GM18499 (cell line): Measurements from ENCODE around the gene HDAC9.
"Not testable (repeated sequence)": the region's sequence is repeated elsewhere in the genome, so short reads cannot be mapped to it uniquely, and the experiment has no call there.

Experiments used
- ATAC-seq: cut with Tn5 transposase; IDR thresholded peaks from one replicate; pipeline ENCODE4 v1.9.1; 2021; ENCODE audit warnings: moderate number of reproducible peaks; ENCODE audit not compliant: insufficient read depth, unreplicated experiment

Gene HDAC9

DNA sequence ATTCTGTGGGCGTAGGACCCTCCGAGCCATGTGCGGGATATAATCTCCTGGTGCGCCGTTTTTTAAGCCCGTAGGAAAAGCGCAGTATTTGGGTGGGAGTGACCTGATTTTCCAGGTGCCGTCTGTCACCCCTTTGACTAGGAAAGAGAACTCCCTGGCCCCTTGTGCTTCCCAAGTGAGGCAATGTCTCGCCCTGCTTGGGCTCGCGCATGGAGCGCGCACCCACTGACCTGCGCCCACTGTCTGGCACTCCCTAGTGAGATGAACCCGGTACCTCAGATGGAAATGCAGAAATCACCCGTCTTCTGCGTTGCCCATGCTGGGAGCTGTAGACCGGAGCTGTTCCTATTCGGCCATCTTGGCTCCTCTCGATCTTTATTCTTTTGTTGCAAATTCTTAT is 495.2 kb downstream of the HDAC9 start:
- not testable (repeated sequence) for ATAC-seq

GRCh38 chr7:18993933-18994668 is 498.6 kb downstream of the HDAC9 start:
- ATAC-seq, result no peak

GRCh38 chr7:18995270-18995671 is 499.7 kb downstream of the HDAC9 start:
- ATAC-seq, result no peak

DNA sequence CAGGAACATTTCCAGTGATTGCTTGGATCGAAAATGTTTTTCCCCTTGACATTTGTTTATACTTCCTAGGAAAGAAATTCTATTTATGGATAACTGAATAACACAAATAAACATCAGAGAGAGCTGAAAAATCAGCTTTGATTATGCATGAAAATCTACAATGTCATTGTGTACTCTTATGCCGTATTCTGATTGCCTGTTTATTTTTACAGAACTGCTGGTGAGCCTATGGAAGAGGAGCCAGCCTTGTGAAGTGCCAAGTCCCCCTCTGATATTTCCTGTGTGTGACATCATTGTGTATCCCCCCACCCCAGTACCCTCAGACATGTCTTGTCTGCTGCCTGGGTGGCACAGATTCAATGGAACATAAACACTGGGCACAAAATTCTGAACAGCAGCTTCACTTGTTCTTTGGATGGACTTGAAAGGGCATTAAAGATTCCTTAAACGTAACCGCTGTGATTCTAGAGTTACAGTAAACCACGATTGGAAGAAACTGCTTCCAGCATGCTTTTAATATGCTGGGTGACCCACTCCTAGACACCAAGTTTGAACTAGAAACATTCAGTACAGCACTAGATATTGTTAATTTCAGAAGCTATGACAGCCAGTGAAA is 500.4 kb downstream of the HDAC9 start:
- ATAC-seq, result no peak

- no peak for ATAC-seq
Observed at GRCh38 chr7:18996583-18996982, 501.0 kb downstream of the HDAC9 start.

DNA sequence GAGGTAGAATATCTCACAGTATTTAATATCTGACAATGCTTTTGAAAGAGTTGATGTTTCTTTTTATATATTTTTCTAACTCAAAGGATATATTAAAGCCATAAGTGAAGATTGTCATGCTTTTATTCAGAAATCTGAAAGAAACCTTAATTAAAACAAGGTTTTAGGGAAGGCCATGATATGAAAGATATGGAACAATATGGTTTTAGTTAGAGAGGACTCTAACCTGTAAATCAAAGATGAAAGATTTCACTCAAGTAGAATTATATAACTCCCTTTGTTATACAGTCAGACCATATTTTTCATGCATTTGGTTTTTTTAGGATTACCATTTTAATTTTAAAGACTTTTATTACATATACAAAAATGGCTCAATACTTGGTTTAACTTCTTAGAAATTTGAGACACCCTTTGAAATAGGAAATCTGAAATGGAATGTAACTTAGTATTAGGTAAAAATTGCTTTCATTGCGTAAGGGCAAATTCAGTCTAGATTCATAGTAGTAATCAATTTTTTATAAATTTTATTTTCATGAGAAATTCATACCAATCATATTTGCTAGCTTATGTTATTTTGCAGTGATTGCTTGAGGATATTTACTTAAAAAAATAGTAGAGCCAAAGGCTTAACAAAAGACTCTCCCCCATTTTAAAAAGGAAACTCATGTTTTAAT is 502.1 kb downstream of the HDAC9 start:
- no peak for ATAC-seq

- no peak for ATAC-seq
Observed at GRCh38 chr7:19000410-19000809, 504.9 kb downstream of the HDAC9 start.

GRCh38 chr7:19001854-19002253 is 506.3 kb downstream of the HDAC9 start:
- no peak for ATAC-seq

GRCh38 chr7:19009241-19009935 is 513.8 kb downstream of the HDAC9 start:
- ATAC-seq, result no peak

DNA sequence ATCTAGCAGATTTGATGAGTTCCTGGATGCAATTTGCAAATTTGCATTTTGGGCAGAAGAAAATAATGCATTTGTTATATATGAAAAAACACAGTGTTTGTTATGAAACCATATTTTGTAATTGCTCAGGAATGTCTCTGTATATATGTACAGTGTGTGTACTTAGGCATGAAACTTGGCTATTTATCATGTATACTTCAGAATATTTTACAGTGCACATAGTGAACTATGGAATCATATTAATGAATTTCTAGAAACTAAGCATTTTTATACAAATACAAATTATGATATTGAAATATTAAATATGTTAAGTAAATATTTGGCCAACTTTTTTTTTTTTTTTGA is 514.4 kb downstream of the HDAC9 start:
- ATAC-seq, result no peak

GRCh38 chr7:19011212-19011611 is 515.7 kb downstream of the HDAC9 start:
- no peak for ATAC-seq

DNA sequence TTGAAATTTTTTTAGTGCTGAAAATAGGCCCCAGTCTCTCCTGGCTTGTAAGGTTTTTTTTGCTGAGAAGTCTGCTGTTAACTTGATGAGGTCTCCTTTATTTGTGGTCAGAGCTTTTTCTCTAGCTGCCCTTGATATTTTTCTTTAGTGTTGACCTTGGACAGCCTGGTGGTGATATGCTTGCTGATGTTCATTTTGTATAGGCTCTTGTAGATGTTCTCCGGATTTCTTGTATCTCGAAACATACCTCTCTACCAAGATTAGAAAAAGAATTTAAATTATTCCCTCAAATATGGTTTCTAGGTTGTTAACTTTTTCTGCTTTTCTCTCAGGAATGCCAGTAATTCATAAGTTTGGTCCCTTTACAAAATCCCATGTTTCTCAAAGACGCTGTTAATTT is 519.5 kb downstream of the HDAC9 start:
- ATAC-seq, result no peak

GRCh38 chr7:19016140-19016539 is 520.6 kb downstream of the HDAC9 start:
- no peak for ATAC-seq

GRCh38 chr7:19017374-19017773 is 521.8 kb downstream of the HDAC9 start:
- no peak for ATAC-seq

DNA sequence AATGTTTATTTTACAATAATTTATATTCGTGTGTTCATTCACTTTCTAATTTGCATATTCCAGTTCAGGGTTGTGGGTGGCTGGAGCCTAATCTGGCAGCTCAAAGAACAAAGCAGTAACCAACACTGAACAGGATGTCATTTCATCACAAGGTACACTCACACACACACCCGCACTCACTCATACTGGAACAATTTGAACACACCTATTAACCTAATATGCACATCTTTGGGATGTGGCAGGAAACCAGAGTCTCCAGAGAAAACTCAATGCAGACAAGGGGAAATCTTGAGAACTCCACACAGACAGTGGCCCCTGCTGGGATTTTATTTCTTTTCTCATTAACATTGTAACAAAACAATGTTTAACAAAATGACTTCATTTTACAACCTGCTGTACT is 524.5 kb downstream of the HDAC9 start:
- no peak for ATAC-seq

DNA sequence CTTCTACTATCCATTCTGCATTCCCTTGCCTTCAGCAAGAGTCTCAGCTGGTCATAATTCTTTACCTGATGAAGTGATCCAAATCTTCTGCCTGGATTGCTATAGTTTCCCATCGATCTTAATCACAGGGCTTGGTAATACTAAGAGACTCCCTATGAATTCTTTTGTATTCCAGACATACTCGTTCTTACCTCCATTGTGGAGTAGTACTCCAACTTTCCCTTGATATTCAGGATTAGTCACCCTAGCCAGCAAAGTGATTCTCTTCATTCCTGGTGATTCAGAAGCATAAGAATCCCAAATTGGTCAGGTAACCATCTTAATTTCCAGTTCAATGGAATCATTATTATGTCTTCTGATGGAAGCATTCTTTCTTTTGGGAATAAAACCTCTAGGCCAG is 525.2 kb downstream of the HDAC9 start:
- no peak for ATAC-seq

GRCh38 chr7:19023477-19023876 is 527.9 kb downstream of the HDAC9 start:
- ATAC-seq, result no peak

- no peak for ATAC-seq
Observed at GRCh38 chr7:19024261-19024660, 528.7 kb downstream of the HDAC9 start.

- no peak for ATAC-seq
Observed at GRCh38 chr7:19026888-19027287, 531.3 kb downstream of the HDAC9 start.

- ATAC-seq, result no peak
Observed at GRCh38 chr7:19030281-19030680, 534.7 kb downstream of the HDAC9 start.

- not testable (repeated sequence) for ATAC-seq
Observed at GRCh38 chr7:19032942-19033341, 537.4 kb downstream of the HDAC9 start.
